H9 (cell line): ENCODE results near the gene ARHGAP26. TPM values are rescaled to one million over a fixed set of nuclear protein-coding genes. Genes with fewer than 3 reads are reported as not detected.

Source experiments
- DNase-seq: peaks from one replicate; pipeline ENCODE4 v3.0.0-alpha.2; 2017
- H2AFZ ChIP-seq: one replicate; pipeline ENCODE4 v1.6.1; 2013; ENCODE audit warnings: mild to moderate bottlenecking, low read length, control low read depth, moderate library complexity
- H2AK5ac ChIP-seq: 2 replicates; pipeline ENCODE4 v1.6.1; 2013; ENCODE audit warnings: low read length, control low read depth, mixed read lengths; ENCODE audit not compliant: insufficient read length
- H2BK120ac ChIP-seq: one replicate; pipeline ENCODE4 v1.6.1; 2013; ENCODE audit warnings: low read depth, mild to moderate bottlenecking, low read length, control low read depth, inconsistent platforms; ENCODE audit not compliant: poor library complexity, severe bottlenecking
- H2BK12ac ChIP-seq: 2 replicates; pipeline ENCODE4 v1.6.1; 2013; ENCODE audit warnings: low read length, control low read depth, mixed read lengths, low read depth; ENCODE audit not compliant: insufficient read length
- H2BK15ac ChIP-seq: 2 replicates; pipeline ENCODE4 v1.6.1; 2013; ENCODE audit warnings: low read depth, low read length, control low read depth
- H2BK20ac ChIP-seq: one replicate; pipeline ENCODE4 v1.6.1; 2013; ENCODE audit warnings: low read depth, mild to moderate bottlenecking, low read length, control low read depth, inconsistent platforms; ENCODE audit not compliant: poor library complexity, severe bottlenecking
- H2BK5ac ChIP-seq: 2 replicates; pipeline ENCODE4 v1.6.1; 2013; ENCODE audit warnings: low read length, control low read depth, mixed read lengths; ENCODE audit not compliant: insufficient read length
- H3K14ac ChIP-seq: 2 replicates; pipeline ENCODE4 v1.6.1; 2013; ENCODE audit warnings: low read length, control low read depth; ENCODE audit not compliant: insufficient read depth
- H3K18ac ChIP-seq: 2 replicates; pipeline ENCODE4 v1.6.1; 2013; ENCODE audit warnings: low read depth, mild to moderate bottlenecking, mixed read lengths, low read length, control low read depth; ENCODE audit not compliant: insufficient read length
- H3K23ac ChIP-seq: 2 replicates; pipeline ENCODE4 v1.6.1; 2013; ENCODE audit warnings: low read length, control low read depth, mixed read lengths, low read depth; ENCODE audit not compliant: insufficient read length
- H3K23me2 ChIP-seq: 2 replicates; pipeline ENCODE4 v1.6.1; 2013; ENCODE audit warnings: low read depth, mild to moderate bottlenecking, mixed read lengths, low read length, control low read depth; ENCODE audit not compliant: insufficient read length, poor library complexity, severe bottlenecking
- H3K27ac ChIP-seq: 2 replicates; pipeline ENCODE4 v1.5.1; 2013; ENCODE audit warnings: low read length, control low read depth, mixed read lengths, low read depth; ENCODE audit not compliant: insufficient read length
- H3K27me3 ChIP-seq: 2 replicates; pipeline ENCODE4 v1.6.1; 2013; ENCODE audit warnings: low read length, control low read depth, inconsistent platforms; ENCODE audit not compliant: insufficient read depth
- H3K4ac ChIP-seq: 2 replicates; pipeline ENCODE4 v1.6.1; 2013; ENCODE audit warnings: low read depth, mild to moderate bottlenecking, control low read depth, inconsistent platforms, low read length, moderate library complexity
- H3K4me1 ChIP-seq: 2 replicates; pipeline ENCODE4 v1.6.1; 2013; ENCODE audit warnings: low read length, control low read depth, inconsistent platforms; ENCODE audit not compliant: insufficient read depth
- H3K4me2 ChIP-seq: 2 replicates; pipeline ENCODE4 v1.6.1; 2013; ENCODE audit warnings: low read length, control low read depth, mixed read lengths; ENCODE audit not compliant: insufficient read length, insufficient read depth
- H3K56ac ChIP-seq: 2 replicates; pipeline ENCODE4 v1.6.1; 2013; ENCODE audit warnings: low read depth, mild to moderate bottlenecking, mixed read lengths, low read length, control low read depth; ENCODE audit not compliant: insufficient read length
- H3K79me1 ChIP-seq: 2 replicates; pipeline ENCODE4 v1.6.1; 2013; ENCODE audit warnings: low read depth, mild to moderate bottlenecking, moderate library complexity, low read length, control low read depth, inconsistent platforms; ENCODE audit not compliant: insufficient read depth, poor library complexity, severe bottlenecking
- H3K79me2 ChIP-seq: 2 replicates; pipeline ENCODE4 v1.6.1; 2013; ENCODE audit warnings: low read length, control low read depth, inconsistent platforms; ENCODE audit not compliant: insufficient read depth
- H3K9ac ChIP-seq: 2 replicates; pipeline ENCODE4 v1.6.1; 2013; ENCODE audit warnings: low read length, control low read depth, mixed read lengths; ENCODE audit not compliant: insufficient read length; ENCODE audit errors: extremely low read depth
- H3K9me3 ChIP-seq: one replicate; pipeline ENCODE4 v1.6.1; 2013; ENCODE audit warnings: low read depth, low read length, inconsistent platforms; ENCODE audit not compliant: control insufficient read depth
- H3T11ph ChIP-seq: one replicate; pipeline ENCODE4 v1.6.1; 2013; ENCODE audit warnings: mild to moderate bottlenecking, low read length, control low read depth, inconsistent platforms
- H4K20me1 ChIP-seq: one replicate; pipeline ENCODE4 v1.6.1; 2013; ENCODE audit not compliant: control insufficient read depth, insufficient read length, insufficient read depth
- H4K5ac ChIP-seq: 2 replicates; pipeline ENCODE4 v1.6.1; 2013; ENCODE audit warnings: low read depth, mild to moderate bottlenecking, mixed read lengths, low read length, control low read depth; ENCODE audit not compliant: insufficient read length
- H4K8ac ChIP-seq: replicated peaks from 2 replicates; pipeline ENCODE4 v1.6.1; 2013; ENCODE audit warnings: low read length, control low read depth, mixed read lengths, low read depth; ENCODE audit not compliant: insufficient read length
- H4K91ac ChIP-seq: 2 replicates; pipeline ENCODE4 v1.6.1; 2013; ENCODE audit warnings: low read depth, mild to moderate bottlenecking, moderate library complexity, mixed read lengths, low read length, control low read depth; ENCODE audit not compliant: insufficient read length
- H3K27ac Mint-ChIP-seq, 3 experiments: 2 replicates in 2 of 3; 3 replicates in 1 of 3; pipeline ENCODE4 v1.8.0; 2020 to 2021; ENCODE audit warnings: mixed read lengths in 3 of 3, mild to moderate bottlenecking in 1 of 3, moderate library complexity in 1 of 3
- H3K27me3 Mint-ChIP-seq: 2 replicates; pipeline ENCODE4 v1.8.0; 2021; ENCODE audit warnings: low read depth, mild to moderate bottlenecking, moderate library complexity, mixed read lengths
- H3K36me3 Mint-ChIP-seq, 3 experiments: 2 replicates in 2 of 3; 3 replicates in 1 of 3; pipeline ENCODE4 v1.8.0; 2020 to 2021; ENCODE audit warnings: low read depth in 3 of 3, mixed read lengths in 3 of 3; ENCODE audit not compliant: insufficient read depth in 1 of 3
- H3K4me1 Mint-ChIP-seq, 2 experiments: 2 replicates each; pipeline ENCODE4 v1.8.0; 2020; ENCODE audit warnings: mixed read lengths in 2 of 2
- H3K4me3 Mint-ChIP-seq, 2 experiments: 2 replicates in 1 of 2; 3 replicates in 1 of 2; pipeline ENCODE4 v1.8.0; 2020 to 2021; ENCODE audit warnings: mild to moderate bottlenecking in 2 of 2, mixed read lengths in 2 of 2, moderate library complexity in 1 of 2
- H3K9me3 Mint-ChIP-seq, 2 experiments: 2 replicates in 1 of 2; 3 replicates in 1 of 2; pipeline ENCODE4 v1.8.0; 2020; ENCODE audit warnings: mild to moderate bottlenecking in 2 of 2, mixed read lengths in 2 of 2, moderate library complexity in 1 of 2
- WGBS: extraction: QIAGEN DNeasy Blood & Tissue Kit; methylation state at CpG from one replicate; pipeline ENCODE4 v1.1.7; 2013; ENCODE audit warnings: missing lambda C conversion rate, low lambda C conversion rate, mixed read lengths; ENCODE audit not compliant: insufficient read length; ENCODE audit errors: extremely low coverage; 5-methylcytosine and 5-hydroxymethylcytosine counted together
- total RNA-seq: library from RNA; stranded (reverse); gene quantifications from 2 replicates; pipeline ENCODE4 v1.2.1, GENCODE V29; 2021
- TF ChIP-seq, protein P1 (sequence below): fragments of 200-600 bp; sonication (generic); conservative IDR thresholded peaks from 3 replicates; pipeline ENCODE4 v1.8.0; 2021; ENCODE audit warnings: antibody characterized with exemption, mild to moderate bottlenecking

ARHGAP26 gene
- total RNA-seq, 1 experiment from 2014 or later = 13.8 TPM

DNA sequence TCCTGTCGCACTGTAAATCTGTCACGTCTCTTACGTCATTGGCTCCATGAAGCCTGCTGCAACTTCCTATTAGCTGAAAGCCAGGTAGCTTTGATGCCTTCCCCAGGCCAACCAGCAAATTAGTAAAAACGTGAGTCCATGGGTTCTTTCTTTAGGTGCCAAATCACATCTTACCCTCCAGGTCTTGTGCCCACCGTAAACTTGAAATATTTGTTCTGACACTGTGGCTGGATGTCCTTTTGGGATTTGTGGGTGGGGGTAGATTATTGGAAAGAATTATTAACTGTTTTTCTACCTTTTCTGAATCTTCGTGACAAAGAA, 460.5 kb downstream of the ARHGAP26 start:
- no CpG with 5 or more reads among the region's 6 CpGs for WGBS
- no peak overlapping the region for H4K5ac ChIP-seq
- no peak overlapping the region for H2BK15ac ChIP-seq
- no peak overlapping the region for H3K4me3 Mint-ChIP-seq
- no peak overlapping the region for H2BK12ac ChIP-seq
- no peak overlapping the region for H2AFZ ChIP-seq
- no peak overlapping the region for H3K27ac Mint-ChIP-seq
- H3K27me3 Mint-ChIP-seq = peaks cover 2% of the 10 kb centered on the region; the same call in 1 of the 2 replicates
- no peak overlapping the region for H3K14ac ChIP-seq
- H3K4me1 Mint-ChIP-seq = peaks cover 16 to 17% of the 10 kb centered on the region in 2 experiments
- no peaks in the 10 kb centered on the region for H3K27me3 ChIP-seq
- no peak overlapping the region for H3K56ac ChIP-seq
- no peaks in the 10 kb centered on the region for H3K23me2 ChIP-seq
- TF ChIP-seq, protein P1, sequence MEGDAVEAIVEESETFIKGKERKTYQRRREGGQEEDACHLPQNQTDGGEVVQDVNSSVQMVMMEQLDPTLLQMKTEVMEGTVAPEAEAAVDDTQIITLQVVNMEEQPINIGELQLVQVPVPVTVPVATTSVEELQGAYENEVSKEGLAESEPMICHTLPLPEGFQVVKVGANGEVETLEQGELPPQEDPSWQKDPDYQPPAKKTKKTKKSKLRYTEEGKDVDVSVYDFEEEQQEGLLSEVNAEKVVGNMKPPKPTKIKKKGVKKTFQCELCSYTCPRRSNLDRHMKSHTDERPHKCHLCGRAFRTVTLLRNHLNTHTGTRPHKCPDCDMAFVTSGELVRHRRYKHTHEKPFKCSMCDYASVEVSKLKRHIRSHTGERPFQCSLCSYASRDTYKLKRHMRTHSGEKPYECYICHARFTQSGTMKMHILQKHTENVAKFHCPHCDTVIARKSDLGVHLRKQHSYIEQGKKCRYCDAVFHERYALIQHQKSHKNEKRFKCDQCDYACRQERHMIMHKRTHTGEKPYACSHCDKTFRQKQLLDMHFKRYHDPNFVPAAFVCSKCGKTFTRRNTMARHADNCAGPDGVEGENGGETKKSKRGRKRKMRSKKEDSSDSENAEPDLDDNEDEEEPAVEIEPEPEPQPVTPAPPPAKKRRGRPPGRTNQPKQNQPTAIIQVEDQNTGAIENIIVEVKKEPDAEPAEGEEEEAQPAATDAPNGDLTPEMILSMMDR = no peak
- no peaks in the 10 kb centered on the region for H3K79me1 ChIP-seq
- H4K20me1 ChIP-seq = no peaks in the 10 kb centered on the region
- no peak overlapping the region for H2BK20ac ChIP-seq
- no peak overlapping the region for H4K8ac ChIP-seq
- no peaks in the 10 kb centered on the region for H3K9me3 ChIP-seq
- H2AK5ac ChIP-seq = no peak overlapping the region
- H3K36me3 Mint-ChIP-seq = no peaks in the 10 kb centered on the region
- no peak overlapping the region for H3T11ph ChIP-seq
- no peak for DNase-seq
- no peaks in the 10 kb centered on the region for H3K79me2 ChIP-seq
- H3K27ac ChIP-seq = no peak overlapping the region
- no peak overlapping the region for H2BK5ac ChIP-seq
- no peaks in the 10 kb centered on the region for H3K9me3 Mint-ChIP-seq
- no peak overlapping the region for H4K91ac ChIP-seq
- no peak overlapping the region for H3K4ac ChIP-seq
- H3K4me2 ChIP-seq = no peak overlapping the region
- no peak overlapping the region for H3K9ac ChIP-seq
- no peak overlapping the region for H3K18ac ChIP-seq
- H3K23ac ChIP-seq = no peak overlapping the region
- no peaks in the 10 kb centered on the region for H3K4me1 ChIP-seq
- no peak overlapping the region for H2BK120ac ChIP-seq
